ENCODE measurements around the gene PTPRU.

GRCh38 chr1:29221296-29221695, 15.0 kb upstream of the PTPRU start:
- TF ChIP-seq, protein P1, sequence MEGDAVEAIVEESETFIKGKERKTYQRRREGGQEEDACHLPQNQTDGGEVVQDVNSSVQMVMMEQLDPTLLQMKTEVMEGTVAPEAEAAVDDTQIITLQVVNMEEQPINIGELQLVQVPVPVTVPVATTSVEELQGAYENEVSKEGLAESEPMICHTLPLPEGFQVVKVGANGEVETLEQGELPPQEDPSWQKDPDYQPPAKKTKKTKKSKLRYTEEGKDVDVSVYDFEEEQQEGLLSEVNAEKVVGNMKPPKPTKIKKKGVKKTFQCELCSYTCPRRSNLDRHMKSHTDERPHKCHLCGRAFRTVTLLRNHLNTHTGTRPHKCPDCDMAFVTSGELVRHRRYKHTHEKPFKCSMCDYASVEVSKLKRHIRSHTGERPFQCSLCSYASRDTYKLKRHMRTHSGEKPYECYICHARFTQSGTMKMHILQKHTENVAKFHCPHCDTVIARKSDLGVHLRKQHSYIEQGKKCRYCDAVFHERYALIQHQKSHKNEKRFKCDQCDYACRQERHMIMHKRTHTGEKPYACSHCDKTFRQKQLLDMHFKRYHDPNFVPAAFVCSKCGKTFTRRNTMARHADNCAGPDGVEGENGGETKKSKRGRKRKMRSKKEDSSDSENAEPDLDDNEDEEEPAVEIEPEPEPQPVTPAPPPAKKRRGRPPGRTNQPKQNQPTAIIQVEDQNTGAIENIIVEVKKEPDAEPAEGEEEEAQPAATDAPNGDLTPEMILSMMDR (IDR thresholded peaks at IDR 0.05) = no peak
- no peak for TF ChIP-seq POLR2A (IDR thresholded peaks at IDR 0.05)
